B cell (primary cell): ENCODE data around the gene ATXN1. TPM values are rescaled to one million over a fixed set of nuclear protein-coding genes. Genes with fewer than 3 reads are reported as not detected.

Source experiments
- ATAC-seq: fragments of 200-7000 bp; cut with Tn5 transposase; one replicate; pipeline ENCODE4 v1.10.0; 2021; ENCODE audit warnings: low read depth, mild to moderate bottlenecking, moderate number of reproducible peaks, moderate library complexity
- CTCF ChIA-PET: fragments of 350-600 bp; sonication (Branson Sonifier 250); formaldehyde crosslinking; loops from one replicate; lab custom pipeline; 2021; ENCODE audit warnings: antibody characterized with exemption, inconsistent platforms; lab: Charles Lee
- POLR2A ChIA-PET: fragments of 350-600 bp; sonication (Branson Sonifier 250); formaldehyde crosslinking; loops from one replicate; lab custom pipeline; 2021; ENCODE audit warnings: antibody characterized with exemption; lab: Charles Lee
- DNase-seq: peaks from one replicate; pipeline ENCODE4 v3.0.0; 2013
- H2AFZ ChIP-seq: 2 replicates; pipeline ENCODE4 v1.6.1; 2012; ENCODE audit warnings: mild to moderate bottlenecking, low read depth, low read length; ENCODE audit not compliant: insufficient read depth, poor library complexity, severe bottlenecking
- H3K27ac ChIP-seq, 2 donors: 1 replicate in 1 of 2; 2 replicates in 1 of 2; pipeline ENCODE4 v1.5.1; 2012 to 2013; ENCODE audit warnings: low read length in 2 of 2, mild to moderate bottlenecking in 2 of 2, moderate library complexity in 1 of 2
- H3K27me3 ChIP-seq, 4 experiments: fragments of 200-600 bp in 1 of 4; sonication (generic) in 1 of 4; replicated peaks in 1 of 4; 1 replicate in 2 of 4; 2 replicates in 2 of 4; pipeline versions ENCODE4 v1.6.1 to v1.7.0; 2013 to 2016; ENCODE audit warnings: low read length in 3 of 4, mild to moderate bottlenecking in 2 of 4, mixed read lengths in 1 of 4, moderate library complexity in 1 of 4; ENCODE audit not compliant: insufficient read depth in 4 of 4, control insufficient read depth in 3 of 4; ENCODE audit errors: control extremely low read depth in 1 of 4
- H3K36me3 ChIP-seq, 2 experiments: replicated peaks in 1 of 2; 1 replicate in 1 of 2; 2 replicates in 1 of 2; pipeline versions ENCODE4 v1.6.1 to v1.7.1; 2013; ENCODE audit warnings: low read length in 1 of 2; ENCODE audit not compliant: insufficient read depth in 2 of 2, control insufficient read depth in 1 of 2; ENCODE audit errors: control extremely low read depth in 1 of 2, extremely low read depth in 1 of 2
- H3K4me1 ChIP-seq, 2 donors: fragments of 200-600 bp in 1 of 2; sonication (generic) in 1 of 2; 1 replicate in 1 of 2; 2 replicates in 1 of 2; pipeline versions ENCODE4 v1.5.1 to v1.6.1; 2013 to 2017; ENCODE audit warnings: low read length in 2 of 2; ENCODE audit not compliant: control insufficient read depth in 2 of 2, insufficient read depth in 2 of 2
- H3K4me2 ChIP-seq: replicated peaks from 2 replicates; pipeline ENCODE3; 2012; ENCODE audit warnings: mild to moderate bottlenecking, low read depth, low read length; ENCODE audit not compliant: poor library complexity, severe bottlenecking
- H3K4me3 ChIP-seq, 5 experiments: fragments of 200-600 bp in 1 of 5; sonication (generic) in 1 of 5; 1 replicate in 3 of 5; 2 replicates in 2 of 5; pipeline versions ENCODE4 v1.5.1 to v1.7.0; 2011 to 2016; ENCODE audit warnings: low read length in 4 of 5, mild to moderate bottlenecking in 4 of 5, low read depth in 2 of 5, control low read depth in 1 of 5, moderate library complexity in 1 of 5; ENCODE audit not compliant: insufficient read depth in 1 of 5; ENCODE audit errors: control extremely low read depth in 1 of 5, extremely low read depth in 1 of 5
- H3K79me2 ChIP-seq: fragments of 200-600 bp; sonication (generic); one replicate; pipeline ENCODE4 v1.6.0; 2016; ENCODE audit warnings: low read length; ENCODE audit not compliant: control insufficient read depth, insufficient read depth
- H3K9ac ChIP-seq: fragments of 200-600 bp; sonication (generic); 2 replicates; pipeline ENCODE4 v1.6.1; 2017; ENCODE audit warnings: mild to moderate bottlenecking, low read length, moderate library complexity
- H3K9me3 ChIP-seq, 3 donors: one replicate each; pipeline versions ENCODE4 v1.6.1 to v1.7.1; 2013; ENCODE audit warnings: low read length in 2 of 3; ENCODE audit not compliant: control insufficient read depth in 2 of 3, insufficient read depth in 1 of 3; ENCODE audit errors: control extremely low read depth in 1 of 3
- H4K20me1 ChIP-seq: 2 replicates; pipeline ENCODE4 v1.6.0; 2012; ENCODE audit warnings: mild to moderate bottlenecking, low read length; ENCODE audit not compliant: insufficient read depth, control insufficient read depth, poor library complexity, severe bottlenecking
- H3K27ac Mint-ChIP-seq: one replicate; pipeline ENCODE4 v1.8.0; 2021; ENCODE audit warnings: mixed read lengths
- H3K27me3 Mint-ChIP-seq: one replicate; pipeline ENCODE4 v1.8.0; 2021; ENCODE audit warnings: mixed read lengths
- H3K4me1 Mint-ChIP-seq: one replicate; pipeline ENCODE4 v1.8.0; 2021; ENCODE audit warnings: mixed read lengths
- H3K4me3 Mint-ChIP-seq: one replicate; pipeline ENCODE4 v1.8.0; 2021; ENCODE audit warnings: mixed read lengths
- H3K9me3 Mint-ChIP-seq: one replicate; pipeline ENCODE4 v1.8.0; 2022; ENCODE audit warnings: mixed read lengths; ENCODE audit not compliant: insufficient read depth
- CTCF ChIP-seq: fragments of 200-600 bp; IDR thresholded peaks from one replicate; pipeline ENCODE4 v1.8.0; 2022; ENCODE audit warnings: antibody characterized with exemption, mild to moderate bottlenecking
- EZH2 ChIP-seq: IDR thresholded peaks from 2 replicates; pipeline ENCODE4 v1.6.1; 2012; ENCODE audit warnings: borderline replicate concordance, low read depth, mild to moderate bottlenecking, moderate library complexity, low read length; ENCODE audit not compliant: insufficient read depth, poor library complexity, severe bottlenecking
- WGBS: methylation state at CpG from one replicate; pipeline ENCODE4 v1.1.5; 2013; ENCODE audit warnings: missing lambda C conversion rate; ENCODE audit not compliant: insufficient coverage; 5-methylcytosine and 5-hydroxymethylcytosine counted together
- intact Hi-C: fragments of 100-400 bp; cut with micrococcal nuclease; formaldehyde crosslinking; loops from one replicate; pipeline ENCODE4 v1.10.0; 2022
- polyA plus RNA-seq: library from polyadenylated mRNA; depleted of rRNA; stranded (reverse); fragments of >200 nt; gene quantifications from 2 replicates; pipeline ENCODE4 v1.2.3, GENCODE V29; 2012
- total RNA-seq, 2 donors: library from RNA; stranded (reverse); fragments of 120-200 nt in 1 of 2; gene quantifications; 1 replicate in 1 of 2; 2 replicates in 1 of 2; pipeline versions ENCODE4 v1.2.3 to v1.2.4, GENCODE V29; 2013 to 2022

Gene ATXN1
- total and polyA plus RNA-seq, 2 donors (not counting 1 experiment from before 2014, with no cell fraction given), result 5.7 to 63.8 TPM

GRCh38 chr6:16369989-16370388 is 391.3 kb downstream of the ATXN1 start:
- H4K20me1 ChIP-seq, result no peaks in the 10 kb centered on the region
- no peaks in the 10 kb centered on the region for H3K36me3 ChIP-seq
- no peaks in the 10 kb centered on the region for H3K79me2 ChIP-seq
- WGBS, result no CpG with 5 or more reads among the region's 5 CpGs
- DNase-seq, result no peak
- H3K27ac ChIP-seq, result no peak overlapping the region
- no peak overlapping the region for H2AFZ ChIP-seq
- ChIA-PET POLR2A (no interaction called here), CTCF (interaction anchor here (0.8 to 1.4 kb wide), 4 partner anchors 8 to 40 kb away, joined by 3 to 4 read pairs (median 4); no protein-coding TSS in a partner anchor)
- no peak overlapping the region for H3K9ac ChIP-seq
- intact Hi-C loops, result no loop called here
- ATAC-seq, result no peak
- H3K27ac Mint-ChIP-seq, result no peak overlapping the region
- TF ChIP-seq CTCF (no peak), EZH2 (no peak)
- peaks cover 54% of the 10 kb centered on the region for H3K4me1 Mint-ChIP-seq
- H3K27me3 ChIP-seq, result no peaks in the 10 kb centered on the region
- no peak overlapping the region for H3K4me2 ChIP-seq
- peaks cover 19 to 32% of the 10 kb centered on the region in 2 donors for H3K4me1 ChIP-seq
- H3K4me3 Mint-ChIP-seq, result no peak overlapping the region
- H3K9me3 ChIP-seq, result no peaks in the 10 kb centered on the region
- no peaks in the 10 kb centered on the region for H3K27me3 Mint-ChIP-seq
- H3K4me3 ChIP-seq, result no peak overlapping the region
- peaks cover 3% of the 10 kb centered on the region for H3K9me3 Mint-ChIP-seq

DNA sequence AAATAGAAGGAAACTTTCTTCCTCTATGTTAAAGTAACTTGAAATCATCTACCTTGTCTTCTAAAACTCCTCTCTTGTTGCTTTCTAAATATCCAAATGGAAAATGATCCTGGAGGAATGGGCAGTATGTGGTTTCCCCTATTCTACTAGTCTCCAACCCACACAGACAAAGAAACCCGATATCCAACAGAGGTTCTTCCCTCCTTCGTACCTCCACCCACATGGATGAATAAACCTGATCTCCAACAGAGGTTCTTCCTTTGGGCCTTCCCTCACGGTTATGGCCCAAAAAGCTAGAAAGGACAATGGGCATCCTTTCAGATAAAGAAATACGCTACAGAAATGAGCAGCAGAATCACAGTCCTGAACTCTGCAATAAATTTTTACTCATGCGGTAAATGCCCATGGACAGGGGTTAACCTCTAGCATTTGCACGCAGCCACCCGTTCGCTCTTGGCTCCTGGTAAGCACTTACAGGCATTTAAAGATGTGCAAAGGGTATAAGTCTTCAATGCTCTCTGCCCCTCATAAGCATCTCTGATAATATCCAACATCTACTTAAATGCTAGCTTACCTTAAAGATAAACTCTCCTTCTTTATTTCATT is 392.0 kb downstream of the ATXN1 start:
- TF ChIP-seq EZH2 (no peak), CTCF (no peak)
- Mint-ChIP-seq H3K4me3 (no peak overlapping the region), H3K27me3 (no peaks in the 10 kb centered on the region), H3K9me3 (peaks cover 3% of the 10 kb centered on the region), H3K4me1 (peaks cover 46% of the 10 kb centered on the region), H3K27ac (no peak overlapping the region)
- no peak overlapping the region for H3K27ac ChIP-seq
- H3K9me3 ChIP-seq, result no peaks in the 10 kb centered on the region
- H3K9ac ChIP-seq, result no peak overlapping the region
- H4K20me1 ChIP-seq, result no peaks in the 10 kb centered on the region
- no peak overlapping the region for H3K4me3 ChIP-seq
- WGBS, result 96% methylated on average over 7 of the region's 8 CpGs
- no peaks in the 10 kb centered on the region for H3K27me3 ChIP-seq
- no peaks in the 10 kb centered on the region for H3K36me3 ChIP-seq
- peaks cover 12 to 25% of the 10 kb centered on the region in 2 donors for H3K4me1 ChIP-seq
- no peak overlapping the region for H3K4me2 ChIP-seq
- no peak for DNase-seq
- H2AFZ ChIP-seq, result no peak overlapping the region
- H3K79me2 ChIP-seq, result no peaks in the 10 kb centered on the region
- ChIA-PET CTCF (no interaction called here), POLR2A (interaction anchor here (0.8 kb wide), 1 partner anchor 21 kb away, joined by 5 read pairs; no protein-coding TSS in a partner anchor)
- intact Hi-C loops, result no loop called here
- ATAC-seq, result no peak
